ENCODE data around the gene TOP1. TPM values are rescaled to one million over a fixed set of nuclear protein-coding genes. Genes with fewer than 3 reads are reported as not detected.
A peak's percentile ranks its signal among the peaks of the same experiment; 100 is the strongest.

TOP1 gene
- total and polyA plus RNA-seq, 8 donors = 14.8 to 46.2 (median 21.7) TPM

GRCh38 chr20:40986774-40987173 lies 41.8 kb upstream of the TOP1 start:
- no peak overlapping the region for H3K27ac ChIP-seq
- DNase-seq = no peak
- H3K4me3 ChIP-seq = no peak overlapping the region
- intact Hi-C loops (cut with DNase I; ENCODE audit: low total_unique reads) = no loop called here
- H3K36me3 ChIP-seq = no peaks in the 10 kb centered on the region
- peaks cover 4 to 9% (median 6%) of the 10 kb centered on the region in 4 donors for H3K4me1 ChIP-seq
- TF ChIP-seq EP300 (IDR thresholded peaks at IDR 0.05) (no peak), POLR2A (IDR thresholded peaks at IDR 0.05) (no peak), CTCF (IDR thresholded peaks at IDR 0.05) (no peak), POLR2AphosphoS5 (IDR thresholded peaks at IDR 0.05) (no peak)
- no peaks in the 10 kb centered on the region for H3K27me3 ChIP-seq
- no peaks in the 10 kb centered on the region for H3K9me3 ChIP-seq
- 83 to 93% (median 90%) methylated on average over 2 of the region's 2 CpGs for WGBS, 5 donors

GRCh38 chr20:40990542-40991120 lies 38.0 kb upstream of the TOP1 start:
- H3K4me1 ChIP-seq = peaks cover 4 to 9% (median 6%) of the 10 kb centered on the region in 4 donors
- no peaks in the 10 kb centered on the region for H3K27me3 ChIP-seq
- H3K9me3 ChIP-seq = no peaks in the 10 kb centered on the region
- 27 to 37% (median 32%) methylated on average over 8 to 10 of the region's 10 CpGs for whole genome bisulfite sequencing, 5 donors
- TF ChIP-seq CTCF (IDR thresholded peaks at IDR 0.05) (peak in 5 of 7 experiments; percentile 67 to 84 (median 82)), EP300 (IDR thresholded peaks at IDR 0.05) (no peak), POLR2AphosphoS5 (IDR thresholded peaks at IDR 0.05) (peak in 1 of 3 donors; percentile 75)
- DNase-seq = peak; percentile 81 to 92
- no peak overlapping the region for H3K4me3 ChIP-seq
- no peaks in the 10 kb centered on the region for H3K36me3 ChIP-seq
- intact Hi-C loops (cut with DNase I; ENCODE audit: low total_unique reads) = loop anchor here (5.0 kb wide), 1 partner anchor 107 kb away; no protein-coding TSS in a partner anchor
- peak overlapping the region in 2 of 5 donors; percentile 14 to 53 for H3K27ac ChIP-seq

- no peaks in the 10 kb centered on the region for H3K9me3 ChIP-seq
- H3K4me3 ChIP-seq = no peak overlapping the region
- peaks cover 4 to 9% (median 6%) of the 10 kb centered on the region in 4 donors for H3K4me1 ChIP-seq
- peak overlapping the region in 2 of 5 donors; percentile 53 to 56 for H3K27ac ChIP-seq
- intact Hi-C loops (cut with DNase I; ENCODE audit: low total_unique reads) = loop anchor here (5.0 kb wide), 1 partner anchor 106 kb away; no protein-coding TSS in a partner anchor
- no peaks in the 10 kb centered on the region for H3K36me3 ChIP-seq
- H3K27me3 ChIP-seq = no peaks in the 10 kb centered on the region
- TF ChIP-seq POLR2AphosphoS5 (IDR thresholded peaks at IDR 0.05) = peak in 1 of 3 donors; percentile 25
- TF ChIP-seq CTCF (IDR thresholded peaks at IDR 0.05) = no peak
- WGBS, 5 donors = 82 to 95% (median 88%) methylated on average over 2 of the region's 2 CpGs
- peak in 1 of 2 donors; percentile 61 for DNase-seq
Observed at GRCh38 chr20:40991181-40991889, 37.3 kb upstream of the TOP1 start.

- WGBS, 5 donors = 90 to 98% (median 93%) methylated on average over 2 of the region's 2 CpGs
- no peak for DNase-seq
- Histone ChIP-seq H3K9me3 (no peaks in the 10 kb centered on the region), H3K4me1 (peaks cover 4 to 9% (median 6%) of the 10 kb centered on the region in 4 donors), H3K27ac (no peak overlapping the region), H3K27me3 (no peaks in the 10 kb centered on the region), H3K4me3 (no peak overlapping the region), H3K36me3 (no peaks in the 10 kb centered on the region)
- TF ChIP-seq POLR2A (IDR thresholded peaks at IDR 0.05) (no peak), CTCF (IDR thresholded peaks at IDR 0.05) (no peak), POLR2AphosphoS5 (IDR thresholded peaks at IDR 0.05) (no peak), EP300 (IDR thresholded peaks at IDR 0.05) (no peak)
- intact Hi-C loops (cut with DNase I; ENCODE audit: low total_unique reads) = loop anchor here (5.0 kb wide), 1 partner anchor 105 kb away; no protein-coding TSS in a partner anchor
Observed at GRCh38 chr20:40992349-40993113, 36.1 kb upstream of the TOP1 start.

Measured in stomach (tissue), 9 donors.